Measurements from ENCODE around the gene DNAJC10.

The DNAJC10 gene, protein sequence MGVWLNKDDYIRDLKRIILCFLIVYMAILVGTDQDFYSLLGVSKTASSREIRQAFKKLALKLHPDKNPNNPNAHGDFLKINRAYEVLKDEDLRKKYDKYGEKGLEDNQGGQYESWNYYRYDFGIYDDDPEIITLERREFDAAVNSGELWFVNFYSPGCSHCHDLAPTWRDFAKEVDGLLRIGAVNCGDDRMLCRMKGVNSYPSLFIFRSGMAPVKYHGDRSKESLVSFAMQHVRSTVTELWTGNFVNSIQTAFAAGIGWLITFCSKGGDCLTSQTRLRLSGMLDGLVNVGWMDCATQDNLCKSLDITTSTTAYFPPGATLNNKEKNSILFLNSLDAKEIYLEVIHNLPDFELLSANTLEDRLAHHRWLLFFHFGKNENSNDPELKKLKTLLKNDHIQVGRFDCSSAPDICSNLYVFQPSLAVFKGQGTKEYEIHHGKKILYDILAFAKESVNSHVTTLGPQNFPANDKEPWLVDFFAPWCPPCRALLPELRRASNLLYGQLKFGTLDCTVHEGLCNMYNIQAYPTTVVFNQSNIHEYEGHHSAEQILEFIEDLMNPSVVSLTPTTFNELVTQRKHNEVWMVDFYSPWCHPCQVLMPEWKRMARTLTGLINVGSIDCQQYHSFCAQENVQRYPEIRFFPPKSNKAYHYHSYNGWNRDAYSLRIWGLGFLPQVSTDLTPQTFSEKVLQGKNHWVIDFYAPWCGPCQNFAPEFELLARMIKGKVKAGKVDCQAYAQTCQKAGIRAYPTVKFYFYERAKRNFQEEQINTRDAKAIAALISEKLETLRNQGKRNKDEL

DNA sequence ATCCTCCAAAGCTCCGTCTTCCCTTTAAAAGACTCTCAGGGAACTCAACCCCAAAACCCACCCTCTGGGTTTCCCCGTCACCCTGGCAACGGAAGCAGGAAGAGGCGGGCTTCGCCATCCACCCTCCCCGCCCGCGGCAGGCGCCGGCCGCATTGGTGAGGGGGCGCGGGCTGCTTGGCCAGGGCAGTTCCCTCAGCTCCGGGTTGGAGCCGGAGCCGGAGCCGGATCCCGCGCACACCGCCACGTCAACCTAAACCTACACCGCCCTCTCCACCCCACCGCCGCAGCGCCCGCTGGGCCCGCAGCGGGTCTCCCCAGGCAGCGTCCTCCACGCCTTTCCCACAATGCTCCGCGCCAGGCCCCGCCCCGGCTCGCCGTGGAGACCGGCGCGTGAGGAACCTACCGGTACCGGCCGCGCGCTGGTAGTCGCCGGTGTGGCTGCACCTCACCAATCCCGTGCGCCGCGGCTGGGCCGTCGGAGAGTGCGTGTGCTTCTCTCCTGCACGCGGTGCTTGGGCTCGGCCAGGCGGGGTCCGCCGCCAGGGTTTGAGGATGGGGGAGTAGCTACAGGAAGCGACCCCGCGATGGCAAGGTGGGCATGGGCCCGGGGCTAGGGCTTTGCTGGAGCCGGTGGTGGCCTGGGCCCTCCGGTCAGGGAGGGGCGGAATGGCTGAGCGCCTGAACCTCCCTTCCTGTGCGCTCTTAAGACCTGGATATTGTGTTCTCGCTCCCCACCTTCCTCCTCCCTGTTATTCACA is at the start of gene DNAJC10:
DNAJC10 (plus strand) TSS at position 366 of the 758 bp plus-strand sequence. CDS start 1,830 bp downstream, outside the sequence.
- TF ChIP-seq, protein P1, sequence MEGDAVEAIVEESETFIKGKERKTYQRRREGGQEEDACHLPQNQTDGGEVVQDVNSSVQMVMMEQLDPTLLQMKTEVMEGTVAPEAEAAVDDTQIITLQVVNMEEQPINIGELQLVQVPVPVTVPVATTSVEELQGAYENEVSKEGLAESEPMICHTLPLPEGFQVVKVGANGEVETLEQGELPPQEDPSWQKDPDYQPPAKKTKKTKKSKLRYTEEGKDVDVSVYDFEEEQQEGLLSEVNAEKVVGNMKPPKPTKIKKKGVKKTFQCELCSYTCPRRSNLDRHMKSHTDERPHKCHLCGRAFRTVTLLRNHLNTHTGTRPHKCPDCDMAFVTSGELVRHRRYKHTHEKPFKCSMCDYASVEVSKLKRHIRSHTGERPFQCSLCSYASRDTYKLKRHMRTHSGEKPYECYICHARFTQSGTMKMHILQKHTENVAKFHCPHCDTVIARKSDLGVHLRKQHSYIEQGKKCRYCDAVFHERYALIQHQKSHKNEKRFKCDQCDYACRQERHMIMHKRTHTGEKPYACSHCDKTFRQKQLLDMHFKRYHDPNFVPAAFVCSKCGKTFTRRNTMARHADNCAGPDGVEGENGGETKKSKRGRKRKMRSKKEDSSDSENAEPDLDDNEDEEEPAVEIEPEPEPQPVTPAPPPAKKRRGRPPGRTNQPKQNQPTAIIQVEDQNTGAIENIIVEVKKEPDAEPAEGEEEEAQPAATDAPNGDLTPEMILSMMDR (IDR thresholded peaks at IDR 0.05; ENCODE audit: control insufficient read depth, insufficient read depth, low read depth, low read length, missing control alignments) = no peak
- peak within 1 kb of the TSS; percentile 95 for H3K4me3 ChIP-seq (ENCODE audit: control insufficient read depth, low read depth, low read length)
- DNase-seq (ENCODE audit: low read depth) = peak; percentile 67

DNA sequence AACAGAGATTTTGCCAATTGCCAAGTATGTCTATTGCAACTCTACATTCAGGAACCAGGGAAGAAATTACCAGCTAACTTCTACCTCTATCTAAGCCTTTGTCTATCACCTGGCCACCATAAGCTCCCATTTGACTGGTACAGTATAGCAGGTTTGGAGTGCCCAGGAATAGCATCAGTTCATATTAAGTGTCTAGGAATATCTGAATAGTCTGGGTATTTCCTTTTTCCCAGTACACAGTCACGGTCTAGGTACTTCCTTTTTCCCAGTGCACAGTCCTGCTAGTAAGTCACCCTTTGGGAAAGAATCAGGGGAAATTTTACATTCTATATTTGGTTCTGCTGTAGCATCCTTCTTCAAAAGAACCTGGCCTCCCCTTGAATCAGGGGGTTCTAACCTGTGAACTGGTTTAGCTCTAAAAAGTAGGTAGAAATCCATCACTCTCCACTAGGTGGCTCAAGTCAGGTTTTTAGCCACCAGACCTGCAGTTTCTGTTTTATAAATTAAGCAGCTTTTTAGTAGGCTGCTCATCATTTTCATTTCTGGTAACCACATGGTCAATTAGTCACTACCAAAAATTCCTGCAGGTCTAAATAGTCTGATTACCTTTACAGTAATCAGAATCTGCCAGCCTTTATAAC is 49.3 kb upstream of the DNAJC10 start:
- H3K4me3 ChIP-seq (ENCODE audit: control insufficient read depth, low read depth, low read length) = no peak overlapping the region
- no peak for DNase-seq (ENCODE audit: low read depth)

DNA sequence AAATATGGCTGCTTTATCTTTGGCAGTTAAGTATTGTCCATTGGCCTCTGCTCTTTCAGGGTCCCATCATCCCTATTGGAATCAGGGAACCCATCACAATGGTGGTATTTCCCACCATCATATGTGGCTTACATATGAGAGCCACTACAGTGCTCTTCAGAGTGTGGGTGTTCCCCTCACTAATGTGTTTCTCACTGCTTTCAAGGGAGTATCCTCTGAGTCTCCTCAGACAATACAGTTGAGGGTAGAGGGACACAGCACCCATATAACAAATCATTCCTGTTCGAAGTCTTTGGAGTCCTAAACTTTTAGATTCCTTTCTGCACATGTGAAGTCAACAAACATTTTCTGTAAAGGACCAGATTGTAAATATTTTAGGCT is 48.8 kb upstream of the DNAJC10 start:
- TF ChIP-seq, protein P1 (IDR thresholded peaks at IDR 0.05; ENCODE audit: control insufficient read depth, insufficient read depth, low read depth, low read length, missing control alignments) = no peak
- no peak overlapping the region for H3K4me3 ChIP-seq (ENCODE audit: control insufficient read depth, low read depth, low read length)
- DNase-seq (ENCODE audit: low read depth) = no peak

More for the DNA sequence above, 49.3 kb upstream of the DNAJC10 start:
- TF ChIP-seq, protein P1 (IDR thresholded peaks at IDR 0.05; ENCODE audit: control insufficient read depth, insufficient read depth, low read depth, low read length, missing control alignments) = peak; percentile 62

DNA sequence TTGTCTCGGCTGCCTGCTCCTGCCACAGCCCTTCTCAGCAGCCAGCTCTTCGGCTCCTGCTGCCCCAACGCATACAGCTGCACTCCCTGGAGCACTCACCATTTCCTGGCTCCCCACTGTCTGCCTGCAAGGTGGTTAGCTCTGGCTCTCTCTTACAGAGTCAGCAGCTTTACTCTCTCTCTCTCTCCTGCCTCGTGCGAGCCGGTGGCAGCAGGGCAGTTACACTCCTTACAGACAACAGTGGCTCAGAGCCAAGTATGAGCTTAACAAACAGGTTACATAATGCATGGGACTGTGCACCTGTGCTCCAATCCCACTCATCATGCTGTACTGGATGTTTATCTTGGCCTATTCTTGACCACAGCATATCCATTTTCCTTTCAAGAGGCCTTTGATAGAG is 47.4 kb upstream of the DNAJC10 start:
- no peak for DNase-seq (ENCODE audit: low read depth)
- TF ChIP-seq, protein P1 (IDR thresholded peaks at IDR 0.05; ENCODE audit: control insufficient read depth, insufficient read depth, low read depth, low read length, missing control alignments) = no peak
- H3K4me3 ChIP-seq (ENCODE audit: control insufficient read depth, low read depth, low read length) = no peak overlapping the region

DNA sequence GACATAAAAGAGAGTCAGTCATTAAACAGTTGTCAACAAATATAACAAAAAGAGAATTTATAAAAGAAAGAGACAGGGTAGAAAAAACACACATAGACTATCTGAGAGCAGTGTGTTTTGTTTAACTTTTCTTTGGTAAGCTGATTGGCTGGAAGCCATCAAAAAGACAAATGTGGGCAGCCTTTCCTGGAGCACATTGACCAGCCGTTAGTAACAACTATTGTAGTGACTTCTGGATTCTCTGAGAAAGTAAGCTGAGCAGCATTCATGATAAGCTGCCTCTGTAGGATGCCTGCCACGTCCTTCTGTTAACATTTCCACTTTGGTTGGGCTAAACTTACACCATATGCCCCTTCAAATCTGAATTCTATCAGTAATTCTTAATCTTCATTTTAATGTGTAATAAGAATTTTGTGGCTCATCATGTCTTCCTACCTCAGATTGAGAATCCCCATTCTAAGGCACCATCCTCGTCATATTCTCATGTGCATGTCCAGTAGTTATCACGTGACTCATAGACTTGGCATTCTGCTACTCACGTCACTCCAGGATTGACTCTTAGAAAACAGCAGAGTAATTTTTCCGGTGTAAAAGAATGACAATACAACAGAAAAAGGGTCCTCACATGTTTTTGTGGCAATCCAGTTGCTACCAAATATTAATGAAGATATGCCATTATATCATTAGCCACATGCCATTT is 43.4 kb upstream of the DNAJC10 start:
- H3K4me3 ChIP-seq (ENCODE audit: control insufficient read depth, low read depth, low read length) = no peak overlapping the region
- TF ChIP-seq, protein P1 (IDR thresholded peaks at IDR 0.05; ENCODE audit: control insufficient read depth, insufficient read depth, low read depth, low read length, missing control alignments) = no peak
- peak; percentile 60 for DNase-seq (ENCODE audit: low read depth)

Data from AG09309 (cell line).